GM21786 (cell line): Measurements from ENCODE around the gene KATNBL1.

Source experiments
- ATAC-seq: cut with Tn5 transposase; IDR thresholded peaks from one replicate; pipeline ENCODE4 v1.9.1; 2021; ENCODE audit not compliant: unreplicated experiment

KATNBL1 gene, protein sequence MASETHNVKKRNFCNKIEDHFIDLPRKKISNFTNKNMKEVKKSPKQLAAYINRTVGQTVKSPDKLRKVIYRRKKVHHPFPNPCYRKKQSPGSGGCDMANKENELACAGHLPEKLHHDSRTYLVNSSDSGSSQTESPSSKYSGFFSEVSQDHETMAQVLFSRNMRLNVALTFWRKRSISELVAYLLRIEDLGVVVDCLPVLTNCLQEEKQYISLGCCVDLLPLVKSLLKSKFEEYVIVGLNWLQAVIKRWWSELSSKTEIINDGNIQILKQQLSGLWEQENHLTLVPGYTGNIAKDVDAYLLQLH

DNA sequence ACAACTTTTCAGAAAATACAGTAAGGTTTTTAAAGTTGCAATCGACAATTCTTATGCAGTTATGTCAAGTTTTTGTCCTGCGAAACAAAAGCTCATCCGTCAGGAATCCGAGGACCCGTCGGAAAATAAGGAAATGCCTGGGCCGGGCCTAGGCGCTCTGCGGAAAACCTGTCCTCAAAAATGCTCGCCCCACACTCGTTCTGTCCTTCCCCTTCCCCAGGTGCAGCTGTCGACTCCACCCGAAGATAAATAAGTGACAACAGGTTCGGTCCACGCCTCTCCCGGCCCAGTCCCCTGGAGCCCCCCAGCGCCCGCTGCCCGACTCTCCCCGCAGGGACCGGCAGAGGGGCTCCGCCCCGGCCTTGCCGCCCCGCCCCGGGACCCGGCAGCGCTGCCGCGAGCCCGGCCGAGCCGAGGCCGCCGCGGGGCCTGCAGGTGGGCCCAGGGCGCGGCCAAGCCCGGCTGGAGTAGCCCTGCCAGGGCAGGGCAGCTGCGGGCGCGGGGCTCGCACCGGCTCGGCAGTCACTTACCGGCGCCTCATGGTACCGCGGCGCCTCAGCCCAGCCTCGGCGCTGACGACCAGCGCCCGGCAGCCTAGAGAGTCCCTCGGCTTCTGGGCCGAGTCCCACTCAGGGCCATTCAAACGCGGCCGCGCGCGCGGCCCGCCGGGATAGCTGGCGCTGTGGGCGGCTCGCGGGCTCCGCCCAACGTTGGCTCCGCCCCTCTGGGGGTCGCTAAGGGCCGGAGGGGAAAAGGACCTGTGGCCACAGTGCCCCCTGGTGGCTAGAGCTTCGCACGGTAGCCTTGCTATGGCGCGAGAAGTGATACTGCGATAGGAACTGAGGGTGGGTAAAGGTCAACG lies at the start of gene KATNBL1:
KATNBL1 (minus strand) TSS at position 676 of the 862 bp plus-strand sequence. CDS start 46,420 bp downstream, outside the sequence.
- ATAC-seq = peak; percentile 75

DNA sequence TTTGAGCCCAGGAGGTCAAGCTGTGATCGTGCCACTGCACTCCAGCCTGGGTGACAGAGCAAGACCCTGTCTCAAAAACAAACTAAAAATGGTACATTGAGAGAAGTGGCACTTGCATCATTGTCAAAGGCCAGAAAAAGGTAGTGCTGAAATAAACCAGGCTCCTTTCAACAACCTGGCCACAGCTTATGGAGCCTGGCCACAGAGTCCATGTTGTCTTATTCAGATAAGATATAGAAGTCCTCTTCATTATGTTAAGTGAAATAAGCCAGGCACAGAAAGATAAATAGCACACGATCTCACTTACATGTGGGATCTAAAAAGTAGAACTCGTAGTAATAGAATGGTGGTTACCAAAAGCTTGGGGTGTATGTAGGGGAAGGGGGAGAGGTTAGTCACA lies 49.7 kb upstream of the KATNBL1 start:
- ATAC-seq = no peak

DNA sequence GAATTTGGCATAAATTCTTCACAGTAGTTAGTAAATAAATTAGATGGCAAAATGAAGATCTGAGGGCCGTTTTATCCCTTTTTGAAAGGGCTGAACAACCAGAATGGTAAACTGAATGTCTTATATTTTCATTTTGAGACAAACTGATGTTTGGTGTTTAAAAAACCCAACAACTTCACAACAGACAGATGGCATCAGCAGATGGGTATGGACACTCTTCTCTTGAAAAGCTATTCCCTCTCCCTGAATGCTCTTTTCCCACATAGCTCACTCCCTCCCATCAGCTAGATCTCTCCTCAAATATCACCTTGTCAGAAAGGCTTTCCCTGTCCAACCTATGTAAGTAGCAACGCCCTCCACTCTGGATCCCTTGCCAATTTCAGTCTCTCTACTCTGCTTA lies 48.3 kb upstream of the KATNBL1 start:
- ATAC-seq = no peak

DNA sequence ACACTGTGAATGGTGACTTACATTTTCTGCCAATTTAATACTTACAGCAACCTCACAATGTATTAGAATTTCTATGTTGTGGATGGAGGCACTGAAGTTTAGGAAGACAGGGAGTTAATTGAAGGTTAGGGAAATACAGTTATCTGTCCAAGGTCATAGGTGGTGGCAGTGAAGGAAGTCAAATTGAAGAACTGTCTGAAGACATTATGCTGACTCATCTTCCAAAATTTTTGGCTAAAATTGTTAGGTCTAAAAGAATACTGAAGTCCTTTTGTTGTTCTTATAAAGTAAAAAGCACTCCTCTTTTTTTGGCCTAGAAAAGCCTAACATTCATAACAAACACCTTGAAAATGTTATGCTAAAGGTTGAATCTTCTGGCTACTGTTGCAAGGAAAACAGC lies 42.6 kb upstream of the KATNBL1 start:
- no peak for ATAC-seq

DNA sequence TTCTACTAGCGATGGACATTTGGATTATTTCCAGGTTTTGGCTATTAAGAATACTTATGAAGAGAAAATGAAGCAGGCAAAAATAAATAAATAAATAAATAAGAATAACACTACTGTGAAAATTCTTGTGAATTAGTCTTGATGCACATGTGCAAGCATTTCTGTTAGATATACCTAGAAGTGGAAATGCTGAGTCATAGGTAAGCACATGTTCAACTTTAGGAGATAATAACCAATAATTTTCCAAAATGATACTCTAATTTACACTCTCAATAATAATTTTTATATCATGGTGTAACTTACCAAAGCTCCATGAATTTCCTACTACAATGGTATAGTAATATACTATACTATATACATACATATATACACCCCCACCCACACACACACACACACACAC lies 38.3 kb upstream of the KATNBL1 start:
- ATAC-seq = no peak

DNA sequence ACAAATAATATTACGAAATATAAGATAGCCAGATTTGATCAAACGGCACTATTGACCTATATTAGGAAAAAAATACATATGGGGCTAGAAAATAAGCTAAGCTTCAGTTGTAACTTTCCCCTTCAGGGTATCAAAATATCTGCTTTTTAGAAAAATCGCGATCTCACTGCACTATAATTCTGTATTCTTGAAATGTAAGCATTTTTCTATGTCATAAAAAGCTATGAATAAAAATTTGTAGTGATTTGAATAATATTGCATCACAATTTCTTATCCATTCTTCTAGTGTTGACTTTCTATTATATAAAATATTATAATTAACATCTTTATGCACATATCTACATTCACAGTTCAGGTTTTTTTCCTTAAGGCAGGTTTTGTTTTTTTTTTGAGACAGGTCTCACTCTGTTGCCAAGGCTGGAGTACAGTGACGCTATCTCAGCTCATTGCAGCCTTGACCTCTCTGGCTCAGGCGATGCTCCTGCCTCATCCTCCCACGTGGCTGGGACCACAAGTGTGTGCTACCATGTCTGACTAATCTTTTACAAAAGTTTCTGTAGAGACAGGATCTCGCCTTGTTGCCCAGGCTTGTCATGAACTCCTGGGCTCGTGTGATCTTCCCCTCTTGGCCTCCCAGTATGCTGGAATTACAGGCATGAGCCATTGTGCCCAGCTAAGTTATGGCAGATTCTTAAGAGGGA lies 36.5 kb upstream of the KATNBL1 start:
- ATAC-seq = no peak

DNA sequence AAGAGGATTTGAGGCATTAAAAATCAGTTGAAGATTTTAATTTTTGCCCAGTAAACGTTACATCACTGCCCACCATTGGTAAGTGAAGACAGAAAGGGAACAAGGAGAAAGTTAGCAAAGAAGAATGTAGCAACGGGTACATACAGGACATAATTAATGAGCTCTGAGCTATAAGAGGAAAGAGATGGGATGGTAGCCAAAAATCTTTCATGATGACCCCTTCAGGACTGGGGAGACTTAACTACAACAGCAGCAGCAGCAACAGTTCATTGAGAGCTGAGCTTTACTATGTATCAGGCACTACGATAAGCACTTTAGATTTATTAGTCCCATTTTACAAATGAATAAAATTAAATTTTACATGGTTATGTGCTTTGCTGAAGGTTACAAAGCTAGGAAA lies 33.3 kb upstream of the KATNBL1 start:
- no peak for ATAC-seq

DNA sequence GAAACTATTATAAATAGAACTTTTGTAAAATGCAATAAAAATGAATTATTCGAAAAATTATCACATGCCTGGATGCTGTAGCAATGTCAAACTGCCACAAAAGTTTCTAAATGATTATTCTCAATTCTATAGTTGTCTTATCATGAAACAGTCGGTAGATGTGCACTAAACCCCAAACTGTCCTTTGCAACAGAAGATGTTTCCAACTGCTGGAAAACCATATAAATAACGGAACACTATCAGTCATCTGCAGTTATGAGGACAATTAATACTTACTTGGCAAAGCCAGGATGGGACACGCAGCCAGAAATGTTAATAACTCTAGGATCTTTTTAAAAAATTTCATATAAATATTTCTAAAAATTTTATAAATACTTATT lies 32.4 kb upstream of the KATNBL1 start:
- no peak for ATAC-seq

DNA sequence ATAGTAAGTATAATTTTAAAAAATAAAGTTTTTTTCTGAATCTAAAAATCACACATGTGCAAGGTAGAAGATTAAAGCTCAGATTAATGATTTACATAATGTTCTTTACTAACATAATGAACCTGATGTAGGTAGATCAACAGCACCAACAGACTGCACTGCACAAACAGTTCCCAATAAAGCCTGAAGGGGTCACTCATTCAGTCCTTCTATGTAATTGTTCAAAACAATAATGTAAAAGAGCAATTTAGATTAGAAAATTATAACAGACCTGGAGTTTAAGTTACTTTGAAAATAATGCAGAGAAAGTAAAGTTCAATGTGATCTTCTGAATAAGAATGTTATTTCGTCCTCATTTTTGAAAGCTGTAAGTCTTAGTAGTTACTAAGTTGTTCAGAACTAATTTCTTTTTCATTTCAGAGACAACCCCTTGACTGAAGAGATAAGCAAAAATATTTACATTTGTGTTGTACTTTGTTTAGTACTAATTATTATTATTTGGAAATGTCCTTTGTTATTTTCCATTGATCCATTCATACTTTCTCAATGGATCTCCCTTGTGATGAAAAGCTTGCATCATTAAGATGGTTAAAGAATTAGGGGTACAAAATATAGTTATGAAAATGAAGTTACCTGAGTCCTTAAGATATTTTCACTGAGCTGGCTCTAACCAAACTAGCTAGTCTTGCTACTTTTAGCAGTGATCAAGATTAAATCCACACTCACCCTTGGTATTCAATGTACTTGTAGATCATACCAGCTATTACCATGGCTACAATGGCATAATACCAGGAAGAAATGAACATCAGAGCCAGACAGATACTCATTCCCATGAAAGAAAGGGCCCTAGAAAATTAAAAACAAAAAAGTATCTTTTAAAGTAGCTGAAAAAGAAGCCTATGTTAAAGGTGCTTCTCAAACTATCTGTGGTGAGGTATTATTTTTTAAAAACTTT lies 31.8 kb upstream of the KATNBL1 start:
- ATAC-seq = peak; percentile 74

DNA sequence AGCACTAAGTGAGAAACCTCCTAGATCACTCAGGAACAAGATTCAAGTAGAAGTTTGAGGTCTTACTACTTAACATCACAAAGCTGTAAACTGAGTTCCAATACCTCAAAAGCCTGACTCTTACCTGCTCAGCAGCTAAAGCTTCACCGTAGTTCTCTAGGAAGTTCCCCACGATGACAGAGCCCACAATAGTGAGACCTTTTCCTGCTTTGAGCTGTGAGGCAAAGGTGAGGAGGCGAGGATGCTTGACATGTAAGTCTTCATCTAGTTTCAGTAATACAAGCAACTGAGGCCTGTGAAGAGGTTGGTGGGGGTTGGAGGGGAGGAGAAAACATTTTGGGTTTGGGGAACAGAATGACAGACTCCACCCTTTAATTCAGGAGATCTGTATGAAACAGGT lies 30.6 kb upstream of the KATNBL1 start:
- no peak for ATAC-seq

DNA sequence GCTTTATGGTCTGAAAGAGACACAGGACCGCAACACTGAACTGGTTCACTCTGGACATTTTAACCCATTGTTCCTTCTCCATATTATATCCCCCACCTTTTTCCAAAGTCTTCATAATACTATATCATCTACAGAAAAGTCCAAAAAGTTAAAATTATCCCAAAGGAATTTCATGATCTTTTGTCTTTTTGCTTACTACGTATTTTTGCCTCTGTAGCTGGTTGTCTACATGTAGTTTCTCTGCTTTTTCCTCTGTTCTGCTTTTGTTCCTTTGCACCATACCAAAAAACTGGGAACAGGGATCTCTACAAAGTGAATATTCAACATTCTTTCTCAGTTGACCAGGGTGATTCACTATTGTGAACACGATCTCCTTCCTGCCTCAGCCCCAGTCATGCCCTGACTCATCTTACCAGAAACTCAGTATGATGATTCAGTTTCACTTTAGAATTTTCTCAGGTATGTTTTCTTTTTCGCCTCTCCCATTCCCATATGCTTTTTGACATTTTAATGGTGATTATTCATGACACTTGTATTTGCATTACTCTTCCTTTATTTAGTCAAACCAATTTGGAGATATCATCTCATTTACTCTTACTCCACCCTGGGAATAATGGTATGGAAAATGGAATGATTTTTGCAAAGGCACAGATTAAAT lies 29.4 kb upstream of the KATNBL1 start:
- no peak for ATAC-seq

DNA sequence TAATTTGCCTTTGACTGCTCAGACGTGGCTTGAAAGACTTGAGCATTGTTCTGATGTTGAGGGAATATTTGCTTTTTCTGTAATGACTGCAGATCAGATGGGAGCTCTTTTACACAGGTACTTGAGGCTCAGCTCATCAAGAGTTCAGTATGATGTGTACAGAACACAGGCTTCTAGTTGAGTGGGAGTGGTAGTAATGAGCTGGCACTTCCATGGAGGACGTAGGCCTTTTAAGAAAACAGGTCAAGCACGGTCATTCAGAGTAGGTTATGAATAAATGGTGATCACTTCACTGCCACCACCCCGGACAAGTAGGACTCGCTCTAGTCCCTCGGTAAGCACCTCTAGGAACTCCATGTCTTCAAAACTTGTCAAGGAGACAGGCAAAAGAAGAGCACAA lies 23.7 kb upstream of the KATNBL1 start:
- ATAC-seq = no peak

DNA sequence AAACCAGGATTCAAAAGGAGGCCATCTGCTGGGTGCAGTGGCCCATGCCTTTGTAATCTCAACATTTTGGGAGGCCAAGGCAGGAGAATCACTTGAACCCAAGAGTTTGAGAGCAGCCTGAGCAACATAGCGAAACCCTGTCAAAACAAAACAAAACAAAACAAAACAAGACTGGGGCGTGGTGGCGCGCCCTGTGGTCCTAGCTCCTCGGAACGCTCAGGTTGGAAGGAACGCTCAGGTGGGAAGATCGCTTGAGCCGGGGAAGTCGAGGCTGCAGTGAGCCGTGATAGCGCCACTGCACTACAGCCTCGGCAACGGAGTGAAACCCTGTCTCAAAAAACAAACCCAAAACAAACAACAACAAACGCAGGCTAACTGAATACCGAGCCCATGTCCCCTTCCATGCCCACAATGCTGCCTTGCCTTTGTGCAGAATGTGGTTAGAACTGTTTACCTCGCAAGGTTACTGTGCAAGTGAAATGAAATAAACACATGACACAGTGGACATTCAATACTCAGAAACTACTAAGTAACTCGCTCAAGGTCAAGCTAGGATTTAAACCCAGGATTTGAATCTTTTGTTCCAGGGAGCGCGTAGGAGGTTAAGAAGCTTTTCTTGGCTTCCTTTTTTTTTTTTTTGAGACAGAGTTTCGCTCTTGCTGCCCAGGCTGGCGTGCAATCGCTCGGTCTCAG lies 14.2 kb upstream of the KATNBL1 start:
- no peak for ATAC-seq

DNA sequence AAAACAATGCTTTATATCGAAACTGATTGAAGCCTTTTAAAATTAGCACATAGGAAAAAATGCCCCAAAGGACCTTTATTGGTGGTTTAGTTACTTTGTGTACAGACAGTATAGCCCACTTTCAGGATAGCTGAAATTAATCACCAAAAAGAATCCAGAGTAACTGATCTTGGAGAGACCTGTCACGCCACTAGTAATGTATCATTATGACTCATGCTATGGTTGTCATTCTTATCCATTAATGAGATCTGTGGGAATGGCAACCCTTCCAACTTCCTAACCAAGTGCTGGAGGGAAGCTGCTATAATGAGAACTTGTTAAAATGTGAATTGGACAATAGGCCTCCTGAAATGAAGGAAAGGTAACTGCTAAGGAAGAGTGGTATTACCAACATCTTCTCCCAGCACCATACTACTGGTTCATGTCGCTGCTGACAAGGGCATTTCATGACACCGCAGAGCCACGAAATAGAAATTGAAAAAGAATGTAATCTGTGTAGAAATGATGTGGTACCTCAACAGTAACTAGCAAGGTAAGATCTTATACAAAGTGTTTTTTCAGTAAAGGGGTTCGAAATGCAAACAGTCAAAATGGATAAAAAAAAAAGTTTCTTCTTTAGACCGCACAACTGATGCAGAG lies 7.8 kb upstream of the KATNBL1 start:
- no peak for ATAC-seq

DNA sequence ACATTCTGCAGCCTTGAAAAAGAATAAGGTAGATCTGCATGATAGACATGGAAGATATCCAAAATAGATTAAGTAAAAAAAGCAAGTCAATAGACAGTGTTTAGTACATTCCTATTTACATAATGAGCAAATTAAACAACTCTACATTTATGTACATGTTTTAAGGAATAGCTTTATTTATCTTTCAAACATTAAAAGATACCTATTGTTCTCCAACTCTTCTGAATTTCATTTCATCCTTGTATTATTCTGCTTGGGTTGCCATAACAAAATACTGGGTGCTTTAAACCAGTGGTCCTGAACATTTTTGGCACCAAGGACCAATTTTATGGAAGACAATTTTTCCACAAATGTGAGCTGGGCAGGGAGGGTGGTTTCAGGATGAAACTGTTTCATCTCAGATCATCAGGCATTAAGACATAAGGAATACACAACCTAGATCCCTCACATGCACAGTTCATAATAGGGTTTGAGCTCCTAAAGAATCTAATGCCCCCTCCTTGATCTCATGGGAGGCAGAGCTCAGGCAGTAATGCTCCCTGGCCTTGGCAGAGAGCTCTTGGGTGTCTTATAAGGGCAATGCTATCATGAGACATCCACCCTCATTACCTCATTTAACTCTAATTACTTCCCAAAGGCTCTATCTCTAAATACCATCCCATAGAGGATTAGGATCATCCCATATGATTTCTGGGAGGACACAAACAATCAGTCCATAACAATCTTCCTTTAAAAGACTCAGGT lies 6.8 kb upstream of the KATNBL1 start:
- ATAC-seq = no peak

DNA sequence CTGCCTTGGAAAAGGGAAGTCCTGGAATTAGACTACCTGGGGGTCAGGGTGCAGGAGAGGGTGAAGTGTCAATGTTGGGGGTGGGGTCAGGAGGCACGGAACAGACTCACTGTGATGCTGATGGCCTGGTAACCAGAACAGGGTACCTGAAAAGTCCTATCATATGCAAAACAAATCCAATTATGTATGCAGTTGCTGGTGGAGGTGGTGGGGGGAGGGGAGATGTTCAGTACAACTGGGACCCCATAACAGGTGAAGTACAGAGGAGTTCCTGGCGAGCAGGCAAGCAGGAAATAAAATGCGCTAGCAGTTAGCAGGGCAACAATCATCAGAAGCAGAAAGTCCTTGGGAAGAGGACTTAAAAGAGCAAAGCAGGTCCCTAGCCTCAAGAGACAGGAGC lies 4.2 kb upstream of the KATNBL1 start:
- ATAC-seq = no peak

DNA sequence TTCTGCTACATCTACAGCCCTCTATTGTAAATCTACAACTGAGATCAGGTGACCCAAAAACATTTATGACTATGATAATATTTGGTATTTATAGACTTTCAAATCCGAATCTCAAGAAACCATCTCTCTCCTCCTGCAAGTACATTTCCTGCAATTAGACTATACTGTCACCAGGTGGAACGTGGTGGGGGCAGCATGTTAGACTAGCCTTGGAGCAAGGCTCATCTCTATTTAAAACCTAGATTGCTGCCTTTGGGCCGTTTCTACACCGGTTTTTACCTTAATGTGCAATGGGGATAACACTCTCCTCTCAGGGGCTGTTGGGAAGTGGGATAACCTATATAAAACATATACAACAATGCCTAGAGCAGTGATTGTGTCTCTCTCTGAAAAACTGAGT lies 3.8 kb upstream of the KATNBL1 start:
- ATAC-seq = no peak

DNA sequence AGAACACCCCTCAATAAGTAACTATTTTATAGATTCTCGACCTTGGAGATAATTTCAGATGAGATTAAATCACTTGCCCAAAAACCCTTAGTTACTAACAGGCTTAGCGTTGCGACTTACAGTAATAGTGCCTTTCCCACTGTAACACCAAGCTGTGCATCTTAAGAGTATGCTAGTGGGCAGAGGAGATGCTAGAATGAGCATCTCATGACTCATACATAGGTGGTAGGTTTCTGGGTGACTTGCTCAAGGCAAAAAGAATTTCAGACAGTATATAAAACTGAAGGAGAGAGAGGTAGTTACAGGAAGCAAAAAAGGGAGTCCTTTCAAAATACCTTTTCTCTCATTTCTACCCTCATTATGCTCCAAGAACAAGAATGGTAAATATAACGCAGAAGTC lies 3.9 kb downstream of the KATNBL1 start:
- no peak for ATAC-seq
